Mesothelial cell of epicardium (in vitro differentiated cells): Measurements from ENCODE around the gene IFIT3. TPM values are rescaled to one million over a fixed set of nuclear protein-coding genes. Genes with fewer than 3 reads are reported as not detected.

Experiments used
- DNase-seq, 2 experiments: peaks; one replicate each; pipeline ENCODE4 v3.0.0; 2021; ENCODE audit warnings: low spot score in 2 of 2; ENCODE audit not compliant: unreplicated experiment in 2 of 2
- H3K27ac Mint-ChIP-seq: 2 replicates; pipeline ENCODE4 v1.8.0; 2021; ENCODE audit warnings: mixed read lengths
- H3K27me3 Mint-ChIP-seq: 2 replicates; pipeline ENCODE4 v1.8.0; 2021; ENCODE audit warnings: low read depth, mixed read lengths
- H3K36me3 Mint-ChIP-seq: 2 replicates; pipeline ENCODE4 v1.8.0; 2021; ENCODE audit warnings: mixed read lengths
- H3K4me1 Mint-ChIP-seq: 2 replicates; pipeline ENCODE4 v1.8.0; 2021; ENCODE audit warnings: mixed read lengths
- H3K4me3 Mint-ChIP-seq: 2 replicates; pipeline ENCODE4 v1.8.0; 2021; ENCODE audit warnings: mild to moderate bottlenecking, moderate library complexity, mixed read lengths
- H3K9me3 Mint-ChIP-seq: 2 replicates; pipeline ENCODE4 v1.8.0; 2021; ENCODE audit warnings: mixed read lengths
- total RNA-seq: library from RNA; stranded (reverse); gene quantifications from 3 replicates; pipeline ENCODE4 v1.2.1, GENCODE V29; 2021
- TF ChIP-seq, protein P1 (sequence below): fragments of 200-600 bp; sonication (generic); IDR thresholded peaks from one replicate; pipeline ENCODE4 v1.5.0; 2021; ENCODE audit warnings: antibody characterized with exemption; ENCODE audit not compliant: unreplicated experiment

Gene IFIT3
- total RNA-seq, 1 donor from 2014 or later: 17.8 TPM

DNA sequence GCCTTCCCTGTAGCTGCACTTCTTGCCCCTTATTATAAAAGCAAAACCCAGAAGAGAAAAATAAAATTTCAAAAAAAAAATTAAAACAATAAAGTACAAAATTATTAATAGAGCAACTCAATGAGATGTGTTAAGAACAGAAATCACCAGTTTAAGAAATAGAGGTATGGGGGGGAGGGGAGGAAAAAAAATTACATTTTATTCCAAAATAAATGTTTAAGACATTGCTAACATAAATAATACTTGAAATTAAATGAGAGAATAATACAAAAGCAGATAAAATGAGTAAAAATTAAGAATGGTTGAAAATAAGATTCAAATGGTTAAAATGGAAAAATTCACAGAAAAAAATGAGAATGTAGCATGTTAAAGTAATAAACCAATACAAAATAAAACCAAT, 22.9 kb upstream of the IFIT3 start:
- TF ChIP-seq, protein P1, sequence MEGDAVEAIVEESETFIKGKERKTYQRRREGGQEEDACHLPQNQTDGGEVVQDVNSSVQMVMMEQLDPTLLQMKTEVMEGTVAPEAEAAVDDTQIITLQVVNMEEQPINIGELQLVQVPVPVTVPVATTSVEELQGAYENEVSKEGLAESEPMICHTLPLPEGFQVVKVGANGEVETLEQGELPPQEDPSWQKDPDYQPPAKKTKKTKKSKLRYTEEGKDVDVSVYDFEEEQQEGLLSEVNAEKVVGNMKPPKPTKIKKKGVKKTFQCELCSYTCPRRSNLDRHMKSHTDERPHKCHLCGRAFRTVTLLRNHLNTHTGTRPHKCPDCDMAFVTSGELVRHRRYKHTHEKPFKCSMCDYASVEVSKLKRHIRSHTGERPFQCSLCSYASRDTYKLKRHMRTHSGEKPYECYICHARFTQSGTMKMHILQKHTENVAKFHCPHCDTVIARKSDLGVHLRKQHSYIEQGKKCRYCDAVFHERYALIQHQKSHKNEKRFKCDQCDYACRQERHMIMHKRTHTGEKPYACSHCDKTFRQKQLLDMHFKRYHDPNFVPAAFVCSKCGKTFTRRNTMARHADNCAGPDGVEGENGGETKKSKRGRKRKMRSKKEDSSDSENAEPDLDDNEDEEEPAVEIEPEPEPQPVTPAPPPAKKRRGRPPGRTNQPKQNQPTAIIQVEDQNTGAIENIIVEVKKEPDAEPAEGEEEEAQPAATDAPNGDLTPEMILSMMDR: no peak
- Mint-ChIP-seq H3K4me3 (no peak overlapping the region), H3K27ac (no peak overlapping the region), H3K27me3 (no peaks in the 10 kb centered on the region), H3K36me3 (peaks cover 5% of the 10 kb centered on the region), H3K4me1 (peaks cover 28% of the 10 kb centered on the region), H3K9me3 (no peaks in the 10 kb centered on the region)
- no peak for DNase-seq

DNA sequence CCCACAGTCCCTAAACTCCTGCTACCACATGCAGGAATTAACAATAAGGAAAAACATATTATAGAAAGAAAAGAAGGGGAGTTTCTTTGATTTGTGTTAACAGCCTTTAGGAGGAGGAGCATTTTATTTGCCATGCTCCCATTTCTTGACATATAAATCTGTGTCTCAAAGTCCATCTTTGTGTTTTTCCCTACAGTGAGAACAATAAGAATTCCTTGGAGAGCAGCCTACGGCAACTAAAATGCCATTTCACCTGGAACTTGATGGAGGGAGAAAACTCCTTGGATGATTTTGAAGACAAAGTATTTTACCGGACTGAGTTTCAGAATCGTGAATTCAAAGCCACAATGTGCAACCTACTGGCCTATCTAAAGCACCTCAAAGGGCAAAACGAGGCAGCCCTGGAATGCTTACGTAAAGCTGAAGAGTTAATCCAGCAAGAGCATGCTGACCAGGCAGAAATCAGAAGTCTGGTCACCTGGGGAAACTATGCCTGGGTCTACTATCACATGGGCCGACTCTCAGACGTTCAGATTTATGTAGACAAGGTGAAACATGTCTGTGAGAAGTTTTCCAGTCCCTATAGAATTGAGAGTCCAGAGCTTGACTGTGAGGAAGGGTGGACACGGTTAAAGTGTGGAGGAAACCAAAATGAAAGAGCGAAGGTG, 21.9 kb upstream of the IFIT3 start:
- Mint-ChIP-seq H3K4me3 (no peak overlapping the region), H3K27ac (no peak overlapping the region), H3K9me3 (no peaks in the 10 kb centered on the region), H3K27me3 (no peaks in the 10 kb centered on the region), H3K4me1 (peaks cover 28% of the 10 kb centered on the region), H3K36me3 (peaks cover 5% of the 10 kb centered on the region)
- TF ChIP-seq, protein P1: no peak
- DNase-seq: no peak

DNA sequence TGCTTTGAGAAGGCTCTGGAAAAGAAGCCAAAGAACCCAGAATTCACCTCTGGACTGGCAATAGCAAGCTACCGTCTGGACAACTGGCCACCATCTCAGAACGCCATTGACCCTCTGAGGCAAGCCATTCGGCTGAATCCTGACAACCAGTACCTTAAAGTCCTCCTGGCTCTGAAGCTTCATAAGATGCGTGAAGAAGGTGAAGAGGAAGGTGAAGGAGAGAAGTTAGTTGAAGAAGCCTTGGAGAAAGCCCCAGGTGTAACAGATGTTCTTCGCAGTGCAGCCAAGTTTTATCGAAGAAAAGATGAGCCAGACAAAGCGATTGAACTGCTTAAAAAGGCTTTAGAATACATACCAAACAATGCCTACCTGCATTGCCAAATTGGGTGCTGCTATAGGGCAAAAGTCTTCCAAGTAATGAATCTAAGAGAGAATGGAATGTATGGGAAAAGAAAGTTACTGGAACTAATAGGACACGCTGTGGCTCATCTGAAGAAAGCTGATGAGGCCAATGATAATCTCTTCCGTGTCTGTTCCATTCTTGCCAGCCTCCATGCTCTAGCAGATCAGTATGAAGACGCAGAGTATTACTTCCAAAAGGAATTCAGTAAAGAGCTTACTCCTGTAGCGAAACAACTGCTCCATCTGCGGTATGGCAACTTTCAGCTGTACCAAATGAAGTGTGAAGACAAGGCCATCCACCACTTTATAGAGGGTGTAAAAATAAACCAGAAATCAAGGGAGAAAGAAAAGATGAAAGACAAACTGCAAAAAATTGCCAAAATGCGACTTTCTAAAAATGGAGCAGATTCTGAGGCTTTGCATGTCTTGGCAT, 21.1 kb upstream of the IFIT3 start:
- Mint-ChIP-seq H3K4me3 (no peak overlapping the region), H3K9me3 (no peaks in the 10 kb centered on the region)

DNA sequence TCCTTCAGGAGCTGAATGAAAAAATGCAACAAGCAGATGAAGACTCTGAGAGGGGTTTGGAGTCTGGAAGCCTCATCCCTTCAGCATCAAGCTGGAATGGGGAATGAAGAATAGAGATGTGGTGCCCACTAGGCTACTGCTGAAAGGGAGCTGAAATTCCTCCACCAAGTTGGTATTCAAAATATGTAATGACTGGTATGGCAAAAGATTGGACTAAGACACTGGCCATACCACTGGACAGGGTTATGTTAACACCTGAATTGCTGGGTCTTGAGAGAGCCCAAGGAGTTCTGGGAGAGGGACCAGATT, 20.6 kb upstream of the IFIT3 start:
- TF ChIP-seq, protein P1: no peak

More for the DNA sequence above, 21.1 kb upstream of the IFIT3 start:
- Mint-ChIP-seq H3K27ac (no peak overlapping the region), H3K36me3 (peaks cover 5% of the 10 kb centered on the region), H3K27me3 (no peaks in the 10 kb centered on the region), H3K4me1 (peaks cover 21% of the 10 kb centered on the region)
- TF ChIP-seq, protein P1: no peak
- no peak for DNase-seq

DNA sequence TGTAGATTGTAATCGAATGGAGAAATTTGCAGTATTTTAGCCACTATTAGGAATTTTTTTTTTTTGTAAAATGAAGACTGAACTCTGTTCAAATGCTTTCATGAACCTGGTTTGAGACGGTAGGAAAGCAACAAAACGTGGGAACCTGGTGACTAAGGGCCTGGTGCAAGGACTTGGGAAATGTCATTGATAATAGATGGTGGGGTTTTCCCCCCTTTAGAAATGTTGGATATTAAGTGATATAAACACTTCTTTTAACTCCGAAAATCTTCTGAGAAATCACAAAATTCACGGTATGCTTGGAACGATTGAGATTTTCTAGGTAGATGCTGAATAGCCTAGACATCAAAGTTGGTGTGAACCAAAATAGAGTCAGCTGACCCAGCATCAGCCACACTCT, 19.5 kb upstream of the IFIT3 start:
- H3K4me1 Mint-ChIP-seq: peaks cover 11% of the 10 kb centered on the region

More for the DNA sequence above, 20.6 kb upstream of the IFIT3 start:
- Mint-ChIP-seq H3K27me3 (no peaks in the 10 kb centered on the region), H3K36me3 (peaks cover 5% of the 10 kb centered on the region), H3K27ac (no peak overlapping the region), H3K4me3 (no peak overlapping the region), H3K9me3 (peaks cover 4% of the 10 kb centered on the region), H3K4me1 (peaks cover 15% of the 10 kb centered on the region)
- DNase-seq: no peak

More for the DNA sequence above, 19.5 kb upstream of the IFIT3 start:
- no peak overlapping the region for H3K4me3 Mint-ChIP-seq
- peaks cover 4% of the 10 kb centered on the region for H3K9me3 Mint-ChIP-seq
- H3K36me3 Mint-ChIP-seq: peaks cover 5% of the 10 kb centered on the region
- TF ChIP-seq, protein P1: no peak
- no peaks in the 10 kb centered on the region for H3K27me3 Mint-ChIP-seq
- DNase-seq: no peak
- no peak overlapping the region for H3K27ac Mint-ChIP-seq
